A549 treated with ZK216348 at 1 μM for 4 hours (cell line): ENCODE data around the gene CCR5. TPM values are rescaled to one million over a fixed set of nuclear protein-coding genes. Genes with fewer than 3 reads are reported as not detected.

Experiments
- total RNA-seq: library from RNA; stranded (reverse); fragments of 200-300 nt; extraction: Qiagen RNA extraction; gene quantifications from 5 replicates; pipeline ENCODE4 v1.2.3, GENCODE V29; 2022; ENCODE audit warnings: low read depth

CCR5 gene
- not detected in 5 replicates for total RNA-seq

GRCh38 chr3:46370839-46371518 is at the start of gene CCR5:
Gene CCR5, plus strand, starts transcription at chr3:46370946. Its CDS starts 1,957 bp downstream, at chr3:46372903.

GRCh38 chr3:46353647-46354410 is 16.9 kb upstream of the CCR5 start, which contains the start of gene CCR2:
Gene CCR2, plus strand, starts transcription at chr3:46354111. Its CDS starts 3,417 bp downstream, at chr3:46357528.

GRCh38 chr3:46406788-46407611 is 36.3 kb downstream of the CCR5 start, which contains the start of the genes CCR5AS and CCRL2:
Gene CCR5AS, minus strand, starts transcription at chr3:46407066.
Gene CCRL2, plus strand, starts transcription at chr3:46407259. Its CDS starts 821 bp downstream, at chr3:46408080.

Other genes starting within 250 kb of the CCR5 start
- gene CCR1, start 162.6 kb upstream of the CCR5 start, total RNA-seq = not detected in 5 replicates
- not detected in 5 replicates for gene CCR3, start 128.5 kb upstream of the CCR5 start, total RNA-seq
- not detected in 5 replicates for gene CCR2, start 16.8 kb upstream of the CCR5 start, total RNA-seq
- gene CCRL2, start 36.3 kb downstream of the CCR5 start, total RNA-seq = 0.14 to 0.42 TPM (median 0.16 TPM) in 3 of 5 replicates, not detected in the others
- not detected in 5 replicates for gene LTF, start 94.0 kb downstream of the CCR5 start, total RNA-seq
- not detected in 5 replicates for gene RTP3, start 127.0 kb downstream of the CCR5 start, total RNA-seq
- gene LRRC2, start 195.4 kb downstream of the CCR5 start, total RNA-seq = not detected in 5 replicates
- gene FAM240A, start 241.6 kb downstream of the CCR5 start, total RNA-seq = not detected in 5 replicates